Measurements from ENCODE around the gene CAMSAP2. TPM values are rescaled to one million over a fixed set of nuclear protein-coding genes. Genes with fewer than 3 reads are reported as not detected.

The CAMSAP2 gene
- total and polyA plus RNA-seq, 2 of the 4 experiments (the other 2 are of a cell fraction) = 8.3 to 29.4 TPM

DNA sequence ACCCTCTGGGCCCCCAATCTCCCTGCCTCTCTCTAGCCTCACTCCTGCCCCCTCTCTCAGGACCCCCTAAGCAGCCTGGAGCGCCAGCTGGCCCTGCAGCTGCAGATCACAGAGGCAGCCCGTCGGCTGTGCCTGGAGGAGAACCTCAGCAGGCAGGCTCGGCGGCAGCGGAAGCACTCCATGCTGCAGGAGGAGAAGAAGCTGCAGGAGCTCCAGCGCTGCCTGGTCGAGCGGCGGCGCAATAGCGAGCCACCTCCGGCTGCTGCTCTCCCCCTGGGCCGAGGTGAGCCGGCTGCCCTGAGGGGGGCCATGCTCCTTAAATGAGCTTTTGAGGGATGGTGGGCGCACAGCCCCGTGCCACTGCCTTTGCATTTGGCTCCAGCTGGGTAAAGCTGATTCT, 162.2 kb downstream of the CAMSAP2 start (continued):
- TF ChIP-seq, protein P1, sequence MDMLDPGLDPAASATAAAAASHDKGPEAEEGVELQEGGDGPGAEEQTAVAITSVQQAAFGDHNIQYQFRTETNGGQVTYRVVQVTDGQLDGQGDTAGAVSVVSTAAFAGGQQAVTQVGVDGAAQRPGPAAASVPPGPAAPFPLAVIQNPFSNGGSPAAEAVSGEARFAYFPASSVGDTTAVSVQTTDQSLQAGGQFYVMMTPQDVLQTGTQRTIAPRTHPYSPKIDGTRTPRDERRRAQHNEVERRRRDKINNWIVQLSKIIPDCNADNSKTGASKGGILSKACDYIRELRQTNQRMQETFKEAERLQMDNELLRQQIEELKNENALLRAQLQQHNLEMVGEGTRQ (IDR thresholded peaks at IDR 0.05; ENCODE audit: low read depth, low read length) = no peak
- no peak for TF ChIP-seq SMC3 (IDR thresholded peaks at IDR 0.05; ENCODE audit: low read depth, low read length)

- Histone ChIP-seq H3K27me3 (ENCODE audit: control insufficient read depth, insufficient read depth, low read length) (peaks cover 23% of the 10 kb centered on the region), H2BK5ac (ENCODE audit: low read depth, low read length, poor library complexity, severe bottlenecking) (no peak overlapping the region), H4K8ac (ENCODE audit: low read depth in 2 of 2, low read length in 2 of 2) (no peak overlapping the region), H3K27ac (ENCODE audit: insufficient read depth, low read length) (no peak overlapping the region), H3K9me3 (ENCODE audit: control insufficient read depth, insufficient read depth, low read length) (no peaks in the 10 kb centered on the region), H2BK20ac (ENCODE audit: low read depth, low read length) (no peak overlapping the region), H3K9ac (ENCODE audit: low read depth, low read length) (no peak overlapping the region), H3K56ac (ENCODE audit: extremely low read depth, insufficient read depth, low read length) (no peak overlapping the region), H2AK5ac (ENCODE audit: low read depth, low read length) (no peak overlapping the region), H2BK120ac (ENCODE audit: low read depth, low read length) (no peak overlapping the region), H4K5ac (ENCODE audit: low read depth, low read length) (no peak overlapping the region), H2AFZ (replicated peaks; ENCODE audit: low read length, poor library complexity) (no peak overlapping the region), H4K91ac (ENCODE audit: insufficient read depth, low read depth, low read length) (no peak overlapping the region), H2BK15ac (ENCODE audit: low read depth, low read length) (no peak overlapping the region), H3K79me1 (ENCODE audit: low read depth in 1 of 2, low read length in 2 of 2) (no peaks in the 10 kb centered on the region), H3K4me3 (ENCODE audit: insufficient read depth, low read depth, low read length) (no peak overlapping the region), H3K36me3 (ENCODE audit: control insufficient read depth, insufficient read depth, low read length) (no peaks in the 10 kb centered on the region), H3K9me1 (ENCODE audit: insufficient read depth, low read length) (no peaks in the 10 kb centered on the region), H4K20me1 (ENCODE audit: insufficient read depth, low read length) (no peaks in the 10 kb centered on the region; the same call in 1 of the 2 replicates), H3K4ac (ENCODE audit: low read depth, low read length) (no peak overlapping the region), H3K23ac (ENCODE audit: low read depth, low read length) (no peak overlapping the region), H3K4me2 (ENCODE audit: low read depth, low read length) (no peak overlapping the region), H3K4me1 (ENCODE audit: control insufficient read depth, insufficient read depth, low read length) (no peaks in the 10 kb centered on the region), H3K18ac (ENCODE audit: low read depth, low read length) (no peak overlapping the region), H2AK9ac (replicated peaks; ENCODE audit: low read depth, low read length, poor library complexity) (no peak overlapping the region), H3K14ac (replicated peaks; ENCODE audit: low read depth, low read length) (no peak overlapping the region)
- CTCF ChIA-PET = no interaction called here
- DNase-seq = no peak
- in situ Hi-C loops (cut with MboI; ENCODE audit: low sequenced_read_pairs) = no loop called here
- no TSS peak for BruUV-seq (replicated peaks)
- POLR2A ChIA-PET (ENCODE audit: unreplicated experiment) = interaction anchor here (0.6 kb wide), 1 partner anchor 150 kb away, joined by 3 read pairs; no protein-coding TSS in a partner anchor
- 100% methylated on average over 1 of the region's 5 CpGs; no CpG with 5 or more reads in 1 of the 2 experiments for WGBS, 2 experiments (ENCODE audit: extremely low coverage in 2 of 2, insufficient read length in 1 of 2)
- TF ChIP-seq RFX5 (IDR thresholded peaks at IDR 0.05; ENCODE audit: low read depth, low read length) (no peak), RCOR1 (IDR thresholded peaks at IDR 0.05; ENCODE audit: insufficient replicate concordance, low read length) (no peak), FOS (IDR thresholded peaks at IDR 0.05; ENCODE audit: low read depth, low read length) (no peak), CEBPB (IDR thresholded peaks at IDR 0.05; ENCODE audit: low read depth, low read length) (no peak), CHD1 (IDR thresholded peaks at IDR 0.05; ENCODE audit: low read depth, low read length) (no peak), POLR2A (IDR thresholded peaks at IDR 0.05; ENCODE audit: low read depth, low read length) (no peak), BHLHE40 (IDR thresholded peaks at IDR 0.05; ENCODE audit: low read depth, low read length) (no peak), SMC3 (IDR thresholded peaks at IDR 0.05; ENCODE audit: low read depth, low read length) (no peak), MAFK (IDR thresholded peaks at IDR 0.05; ENCODE audit: low read depth, low read length) (no peak), MAZ (IDR thresholded peaks at IDR 0.05; ENCODE audit: borderline replicate concordance, low read depth, low read length) (no peak), NFE2L2 (IDR thresholded peaks at IDR 0.05; ENCODE audit: low read depth, low read length) (no peak), RAD21 (IDR thresholded peaks at IDR 0.05; ENCODE audit: low read length) (no peak)
- TF ChIP-seq, protein P2, sequence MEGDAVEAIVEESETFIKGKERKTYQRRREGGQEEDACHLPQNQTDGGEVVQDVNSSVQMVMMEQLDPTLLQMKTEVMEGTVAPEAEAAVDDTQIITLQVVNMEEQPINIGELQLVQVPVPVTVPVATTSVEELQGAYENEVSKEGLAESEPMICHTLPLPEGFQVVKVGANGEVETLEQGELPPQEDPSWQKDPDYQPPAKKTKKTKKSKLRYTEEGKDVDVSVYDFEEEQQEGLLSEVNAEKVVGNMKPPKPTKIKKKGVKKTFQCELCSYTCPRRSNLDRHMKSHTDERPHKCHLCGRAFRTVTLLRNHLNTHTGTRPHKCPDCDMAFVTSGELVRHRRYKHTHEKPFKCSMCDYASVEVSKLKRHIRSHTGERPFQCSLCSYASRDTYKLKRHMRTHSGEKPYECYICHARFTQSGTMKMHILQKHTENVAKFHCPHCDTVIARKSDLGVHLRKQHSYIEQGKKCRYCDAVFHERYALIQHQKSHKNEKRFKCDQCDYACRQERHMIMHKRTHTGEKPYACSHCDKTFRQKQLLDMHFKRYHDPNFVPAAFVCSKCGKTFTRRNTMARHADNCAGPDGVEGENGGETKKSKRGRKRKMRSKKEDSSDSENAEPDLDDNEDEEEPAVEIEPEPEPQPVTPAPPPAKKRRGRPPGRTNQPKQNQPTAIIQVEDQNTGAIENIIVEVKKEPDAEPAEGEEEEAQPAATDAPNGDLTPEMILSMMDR (conservative IDR thresholded peaks at IDR 0.05; ENCODE audit: low read depth, low read length) = no peak
- TF ChIP-seq, protein P3, sequence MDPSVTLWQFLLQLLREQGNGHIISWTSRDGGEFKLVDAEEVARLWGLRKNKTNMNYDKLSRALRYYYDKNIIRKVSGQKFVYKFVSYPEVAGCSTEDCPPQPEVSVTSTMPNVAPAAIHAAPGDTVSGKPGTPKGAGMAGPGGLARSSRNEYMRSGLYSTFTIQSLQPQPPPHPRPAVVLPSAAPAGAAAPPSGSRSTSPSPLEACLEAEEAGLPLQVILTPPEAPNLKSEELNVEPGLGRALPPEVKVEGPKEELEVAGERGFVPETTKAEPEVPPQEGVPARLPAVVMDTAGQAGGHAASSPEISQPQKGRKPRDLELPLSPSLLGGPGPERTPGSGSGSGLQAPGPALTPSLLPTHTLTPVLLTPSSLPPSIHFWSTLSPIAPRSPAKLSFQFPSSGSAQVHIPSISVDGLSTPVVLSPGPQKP (IDR thresholded peaks at IDR 0.05; ENCODE audit: borderline replicate concordance, low read depth, low read length) = no peak
- intact Hi-C loops (cut with micrococcal nuclease) = no loop called here
- dilution Hi-C loops (cut with HindIII; ENCODE audit: low sequenced_read_pairs, unreplicated experiment) = no loop called here
- ATAC-seq (ENCODE audit: low read depth) = no peak
These were observed 162.7 kb downstream of the CAMSAP2 start for GRCh38 chr1:200901350-200901749.

All from IMR-90 (cell line).